ENCODE results near the gene PIAS4. TPM values are rescaled to one million over a fixed set of nuclear protein-coding genes. Genes with fewer than 3 reads are reported as not detected.
A peak's percentile ranks its signal among the peaks of the same experiment; 100 is the strongest.

The PIAS4 gene
- polyA plus RNA-seq, 3 donors: 9.0 to 13.3 (median 10.9) TPM

DNA sequence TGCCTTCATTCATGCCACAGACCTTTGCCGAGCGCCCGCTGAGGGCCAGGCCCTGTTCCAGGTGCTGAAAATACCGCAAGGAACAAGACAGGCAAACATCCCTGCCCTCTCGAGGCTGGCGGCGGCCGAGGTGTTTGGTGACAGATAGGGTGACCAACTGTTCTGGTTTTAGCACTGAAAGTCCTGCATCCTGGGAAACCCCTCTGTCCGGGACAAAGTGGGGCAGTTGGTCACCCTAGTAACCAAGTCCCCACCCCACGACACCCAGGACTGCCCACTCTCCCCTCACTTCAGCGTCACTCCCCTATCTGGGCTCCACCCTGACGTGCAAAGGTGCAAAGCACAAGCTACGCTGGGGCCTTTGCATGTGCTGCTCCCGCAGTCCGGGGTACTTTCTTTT is 41.9 kb downstream of the PIAS4 start:
- WGBS, 3 donors: 58 to 82% (median 73%) methylated on average over 15 of the region's 15 CpGs
- no peak overlapping the region for H3K27ac ChIP-seq (ENCODE audit: low read depth, low read length)

GRCh38 chr19:4051175-4052101 is 43.9 kb downstream of the PIAS4 start:
- no peak overlapping the region for H3K27ac ChIP-seq (ENCODE audit: low read depth, low read length)
- WGBS, 3 donors: 69 to 88% (median 70%) methylated on average over 14 to 15 of the region's 15 CpGs

GRCh38 chr19:4052114-4052992 is 44.8 kb downstream of the PIAS4 start:
- WGBS, 3 donors: 33 to 50% (median 49%) methylated on average over 19 to 27 of the region's 27 CpGs
- no peak overlapping the region for H3K27ac ChIP-seq (ENCODE audit: low read depth, low read length)

DNA sequence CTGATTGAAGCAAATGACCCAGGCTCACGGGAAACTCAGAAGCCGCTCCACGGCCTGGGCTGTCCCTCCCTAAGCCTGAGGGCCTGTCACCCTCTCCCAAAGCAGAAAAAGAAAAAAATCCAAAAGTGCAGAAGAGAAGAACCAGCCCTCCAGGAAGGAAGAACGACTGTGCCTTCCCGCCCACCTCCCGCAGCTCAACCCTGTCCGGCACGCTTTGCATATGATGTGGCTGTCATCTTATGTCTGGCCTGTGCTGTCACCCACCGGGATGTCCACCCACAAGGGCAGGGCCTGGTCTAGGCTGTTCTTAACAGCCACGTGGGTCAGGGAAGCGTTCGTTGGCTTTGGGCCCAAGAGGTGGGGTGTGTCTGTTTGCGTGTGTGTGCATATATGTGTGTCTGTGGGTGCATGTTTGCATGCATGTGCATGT is 45.5 kb downstream of the PIAS4 start:
- 28 to 53% (median 28%) methylated on average over 13 of the region's 13 CpGs for WGBS, 3 donors
- H3K27ac ChIP-seq (ENCODE audit: low read depth, low read length): no peak overlapping the region

GRCh38 chr19:4053423-4054324 is 46.1 kb downstream of the PIAS4 start:
- 87 to 91% (median 87%) methylated on average over 68 to 82 of the region's 82 CpGs for WGBS, 3 donors

DNA sequence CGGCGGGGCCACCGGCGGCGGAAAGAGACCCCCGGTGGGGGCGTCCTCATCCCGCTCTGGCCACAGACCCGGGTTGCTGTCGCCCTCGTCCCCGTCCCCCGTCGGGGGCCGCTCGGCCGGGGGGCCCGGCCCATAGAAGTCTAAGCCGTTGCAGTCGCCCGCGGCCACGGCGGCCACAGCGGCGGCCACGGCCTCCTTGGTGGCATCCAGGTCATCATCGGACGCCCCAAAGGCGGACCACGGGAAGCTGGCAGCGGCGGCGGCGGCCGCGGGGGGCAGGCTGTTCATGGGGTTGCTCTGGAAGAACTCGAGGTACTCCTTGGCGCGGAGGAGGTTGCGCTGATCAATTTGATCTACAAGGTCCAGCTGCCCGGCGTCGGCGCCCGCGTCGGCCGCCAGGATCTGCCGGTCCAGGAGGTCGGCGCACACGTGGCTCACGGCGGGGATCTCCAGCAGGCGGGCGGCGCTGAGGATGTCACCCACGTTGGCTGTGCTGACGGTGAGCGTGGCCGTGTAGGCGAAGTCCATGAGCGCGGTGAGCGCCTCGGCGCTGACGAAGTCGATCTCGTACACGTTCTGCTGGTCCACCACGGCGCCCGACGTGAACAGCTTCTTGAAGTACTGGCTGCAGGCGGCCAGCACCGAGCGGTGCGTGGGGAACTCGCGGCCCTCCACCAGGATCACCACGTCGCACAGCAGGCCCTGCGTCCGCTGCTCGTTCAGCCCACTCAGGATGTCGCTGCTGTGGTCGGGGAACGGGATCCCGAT is 47.1 kb downstream of the PIAS4 start:
- H3K27ac ChIP-seq (ENCODE audit: low read depth, low read length): no peak overlapping the region
- 95 to 97% (median 96%) methylated on average over 55 to 91 of the region's 91 CpGs for WGBS, 3 donors

More at GRCh38 chr19:4053423-4054324, 46.1 kb downstream of the PIAS4 start:
- no peak overlapping the region for H3K27ac ChIP-seq (ENCODE audit: low read depth, low read length)

DNA sequence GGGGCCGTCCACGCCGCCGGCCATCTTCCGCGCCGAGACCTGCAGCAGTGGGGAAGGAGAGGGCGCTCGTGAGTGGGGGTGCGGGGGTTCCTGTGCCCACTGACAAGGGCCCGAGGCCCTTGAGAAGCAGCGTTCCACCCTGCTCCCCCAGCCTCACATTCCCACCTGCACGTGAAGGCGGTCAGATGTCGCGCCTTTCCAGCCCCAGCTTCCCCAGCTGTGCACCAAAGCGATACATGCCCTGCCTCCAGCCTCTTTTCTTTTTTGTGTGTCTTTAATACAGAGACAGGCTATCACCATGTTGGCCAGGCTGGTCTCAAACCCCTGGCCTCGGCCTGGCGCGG is 47.6 kb downstream of the PIAS4 start:
- H3K27ac ChIP-seq (ENCODE audit: low read depth, low read length): no peak overlapping the region
- 94 to 96% (median 95%) methylated on average over 19 to 20 of the region's 20 CpGs for WGBS, 3 donors

GRCh38 chr19:4057931-4058692 is 50.6 kb downstream of the PIAS4 start:
- WGBS, 3 donors: 15 to 54% (median 22%) methylated on average over 18 to 22 of the region's 22 CpGs

GRCh38 chr19:4058693-4059452 is 51.3 kb downstream of the PIAS4 start:
- WGBS, 3 donors: 35 to 69% (median 45%) methylated on average over 20 to 30 of the region's 30 CpGs
- H3K27ac ChIP-seq (ENCODE audit: low read depth, low read length): peak overlapping the region; percentile 94

More at GRCh38 chr19:4057931-4058692, 50.6 kb downstream of the PIAS4 start:
- H3K27ac ChIP-seq (ENCODE audit: low read depth, low read length): peak overlapping the region; percentile 94

DNA sequence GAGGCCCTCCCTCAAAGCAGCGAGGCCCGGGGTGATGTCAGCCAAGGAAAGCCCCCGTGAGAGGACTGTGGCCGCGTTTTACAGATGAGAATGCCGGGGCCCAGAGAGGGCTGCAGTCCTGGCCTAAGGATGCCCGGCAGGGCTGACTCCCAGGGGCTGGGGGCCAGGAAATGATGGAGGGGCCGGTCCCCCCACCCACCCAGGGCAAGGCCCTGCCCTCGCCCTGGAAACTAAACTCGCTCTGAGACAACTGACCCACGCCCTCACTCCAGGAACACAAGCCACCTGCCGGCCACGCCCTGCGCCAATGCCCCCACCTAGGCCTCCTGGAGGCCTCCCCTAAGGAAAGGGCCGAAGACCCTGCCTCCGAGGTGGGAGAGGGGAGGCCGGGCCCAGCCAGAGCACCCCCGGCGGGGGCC is 51.9 kb downstream of the PIAS4 start:
- 44 to 65% (median 45%) methylated on average over 17 to 19 of the region's 19 CpGs for WGBS, 3 donors
- H3K27ac ChIP-seq (ENCODE audit: low read depth, low read length): peak overlapping the region; percentile 94

- WGBS, 3 donors: 26 to 44% (median 41%) methylated on average over 31 to 42 of the region's 42 CpGs
- H3K27ac ChIP-seq (ENCODE audit: low read depth, low read length): peak overlapping the region; percentile 94
These were observed 52.5 kb downstream of the PIAS4 start for GRCh38 chr19:4059891-4060620.

GRCh38 chr19:4060621-4061177 is 53.2 kb downstream of the PIAS4 start:
- peak overlapping the region; percentile 10 for H3K27ac ChIP-seq (ENCODE audit: low read depth, low read length)
- WGBS, 3 donors: 24 to 73% (median 58%) methylated on average over 16 of the region's 16 CpGs

GRCh38 chr19:4061178-4061682 is 53.7 kb downstream of the PIAS4 start:
- H3K27ac ChIP-seq (ENCODE audit: low read depth, low read length): peak overlapping the region; percentile 53
- WGBS, 3 donors: 9 to 19% (median 16%) methylated on average over 20 to 23 of the region's 23 CpGs

GRCh38 chr19:4061683-4062418 is 54.3 kb downstream of the PIAS4 start:
- peak overlapping the region; percentile 53 for H3K27ac ChIP-seq (ENCODE audit: low read depth, low read length)
- WGBS, 3 donors: 35 to 53% (median 47%) methylated on average over 28 to 29 of the region's 29 CpGs

Measured in adipose tissue (tissue), 3 donors.